Retinal pigment epithelial cell (primary cell): ENCODE measurements around the gene SRGAP3.

Experiments
- DNase-seq: peaks from one replicate; pipeline ENCODE4 v3.0.0-alpha.2; 2010; ENCODE audit warnings: low read depth
- H3K4me3 ChIP-seq: 2 replicates; pipeline ENCODE4 v1.5.1; 2011; ENCODE audit warnings: mild to moderate bottlenecking, low read length, control low read depth, moderate library complexity
- TF ChIP-seq, protein P1 (sequence below): conservative IDR thresholded peaks from 2 replicates; pipeline ENCODE4 v1.5.1; 2011; ENCODE audit warnings: low read depth, low read length, control low read depth, inconsistent platforms

SRGAP3 gene

DNA sequence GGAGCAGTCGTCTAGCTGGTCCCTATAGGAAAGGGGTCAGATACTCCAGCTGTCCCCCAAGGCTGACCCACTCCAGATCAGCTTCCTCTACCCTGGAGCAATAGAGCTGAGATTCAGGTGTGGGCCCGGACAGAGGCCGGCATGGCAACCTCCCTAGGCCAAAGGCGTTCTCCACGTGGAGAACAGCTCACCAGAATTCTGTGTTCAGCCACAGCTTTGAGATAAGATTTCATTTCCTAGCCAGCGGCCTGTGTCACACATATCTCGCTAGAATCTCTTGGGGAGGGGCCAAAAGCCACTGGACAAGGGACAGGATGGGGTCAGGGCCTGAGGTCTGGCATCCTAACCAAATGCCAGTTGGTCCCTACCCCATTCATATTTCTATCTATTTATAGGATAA lies 20.1 kb downstream of the SRGAP3 start:
- TF ChIP-seq, protein P1, sequence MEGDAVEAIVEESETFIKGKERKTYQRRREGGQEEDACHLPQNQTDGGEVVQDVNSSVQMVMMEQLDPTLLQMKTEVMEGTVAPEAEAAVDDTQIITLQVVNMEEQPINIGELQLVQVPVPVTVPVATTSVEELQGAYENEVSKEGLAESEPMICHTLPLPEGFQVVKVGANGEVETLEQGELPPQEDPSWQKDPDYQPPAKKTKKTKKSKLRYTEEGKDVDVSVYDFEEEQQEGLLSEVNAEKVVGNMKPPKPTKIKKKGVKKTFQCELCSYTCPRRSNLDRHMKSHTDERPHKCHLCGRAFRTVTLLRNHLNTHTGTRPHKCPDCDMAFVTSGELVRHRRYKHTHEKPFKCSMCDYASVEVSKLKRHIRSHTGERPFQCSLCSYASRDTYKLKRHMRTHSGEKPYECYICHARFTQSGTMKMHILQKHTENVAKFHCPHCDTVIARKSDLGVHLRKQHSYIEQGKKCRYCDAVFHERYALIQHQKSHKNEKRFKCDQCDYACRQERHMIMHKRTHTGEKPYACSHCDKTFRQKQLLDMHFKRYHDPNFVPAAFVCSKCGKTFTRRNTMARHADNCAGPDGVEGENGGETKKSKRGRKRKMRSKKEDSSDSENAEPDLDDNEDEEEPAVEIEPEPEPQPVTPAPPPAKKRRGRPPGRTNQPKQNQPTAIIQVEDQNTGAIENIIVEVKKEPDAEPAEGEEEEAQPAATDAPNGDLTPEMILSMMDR = no peak

DNA sequence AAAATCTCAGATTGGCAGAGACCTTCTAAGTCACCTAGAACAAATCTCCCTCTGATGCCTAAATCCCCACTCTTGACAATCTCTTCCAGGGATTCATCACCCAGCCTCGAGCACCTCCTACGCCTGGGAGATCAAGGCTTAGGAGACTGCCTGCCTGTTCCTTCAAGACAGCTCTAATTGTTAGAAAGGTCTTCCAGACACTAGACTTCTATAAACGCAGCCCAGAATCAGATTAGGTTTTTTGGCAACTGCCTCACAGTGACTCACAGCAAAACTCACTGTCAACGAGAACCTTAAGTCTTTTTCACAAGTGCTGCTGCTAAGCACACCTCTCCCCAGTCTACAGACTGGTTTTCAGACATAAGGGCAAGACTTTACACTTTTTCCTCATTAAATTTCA lies 23.1 kb downstream of the SRGAP3 start:
- no peak overlapping the region for H3K4me3 ChIP-seq
- DNase-seq = peak; percentile 69
- TF ChIP-seq, protein P1 = no peak

More for the DNA sequence above, 20.1 kb downstream of the SRGAP3 start:
- DNase-seq = no peak
- H3K4me3 ChIP-seq = no peak overlapping the region

DNA sequence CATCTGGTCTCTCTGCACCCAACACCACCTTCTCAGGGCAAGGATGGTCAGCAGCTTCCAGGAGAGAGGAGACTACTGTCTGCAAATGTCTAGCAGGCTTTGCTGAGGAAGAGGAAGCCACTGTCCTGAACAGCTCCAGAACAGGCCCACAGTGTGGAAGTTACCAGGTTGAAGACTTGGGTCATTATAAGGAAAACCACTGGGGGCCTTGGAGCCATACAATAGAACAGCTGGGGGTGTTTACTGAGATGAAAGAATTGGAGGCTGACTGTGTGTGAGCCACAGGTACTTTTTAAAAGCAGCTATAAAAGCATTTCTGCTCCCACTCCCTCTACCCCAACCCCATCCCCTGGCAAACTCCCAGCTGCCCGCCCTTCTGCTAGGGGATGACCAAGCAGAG lies 24.2 kb downstream of the SRGAP3 start:
- no peak overlapping the region for H3K4me3 ChIP-seq
- TF ChIP-seq, protein P1 = no peak
- DNase-seq = no peak

DNA sequence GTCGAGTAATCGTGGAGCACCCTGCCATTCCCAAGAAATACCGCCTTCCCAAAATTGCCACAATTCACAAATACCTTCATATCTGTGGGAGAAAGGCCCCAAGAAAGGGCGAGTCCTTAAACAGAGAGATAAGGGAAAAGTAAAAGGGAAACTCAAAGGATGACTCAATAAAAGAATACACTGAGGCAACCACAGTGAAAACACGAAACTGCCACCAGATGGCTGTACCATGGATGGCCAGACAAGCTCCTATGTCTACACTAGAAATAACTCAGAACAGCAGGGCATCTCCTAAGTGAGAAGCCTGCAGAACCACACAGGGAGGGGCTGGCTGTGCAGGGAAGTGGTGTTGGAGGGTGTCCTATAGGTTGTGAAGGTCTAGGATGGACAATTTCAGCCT lies 25.0 kb downstream of the SRGAP3 start:
- TF ChIP-seq, protein P1 = no peak
- DNase-seq = no peak
- H3K4me3 ChIP-seq = no peak overlapping the region

DNA sequence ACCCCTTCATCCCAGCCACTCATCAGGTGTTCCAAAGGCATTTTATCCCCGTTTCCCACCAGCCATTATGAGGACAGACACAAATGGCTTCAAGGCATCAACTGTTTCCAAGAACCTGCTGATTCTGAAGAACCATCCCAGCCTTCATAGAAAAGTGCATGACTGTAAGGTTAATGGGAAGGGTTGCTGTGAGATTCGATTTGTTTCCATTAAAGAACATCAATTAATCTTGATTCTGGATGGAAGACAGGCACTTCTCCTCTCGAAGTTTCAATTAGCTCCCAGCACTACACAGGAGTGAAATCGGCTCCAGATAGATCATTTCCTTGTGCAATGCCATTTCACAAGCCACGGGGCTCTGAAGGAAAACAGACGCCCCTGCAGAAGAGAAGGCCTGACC lies 25.8 kb downstream of the SRGAP3 start:
- no peak overlapping the region for H3K4me3 ChIP-seq
- TF ChIP-seq, protein P1 = no peak
- DNase-seq = no peak

DNA sequence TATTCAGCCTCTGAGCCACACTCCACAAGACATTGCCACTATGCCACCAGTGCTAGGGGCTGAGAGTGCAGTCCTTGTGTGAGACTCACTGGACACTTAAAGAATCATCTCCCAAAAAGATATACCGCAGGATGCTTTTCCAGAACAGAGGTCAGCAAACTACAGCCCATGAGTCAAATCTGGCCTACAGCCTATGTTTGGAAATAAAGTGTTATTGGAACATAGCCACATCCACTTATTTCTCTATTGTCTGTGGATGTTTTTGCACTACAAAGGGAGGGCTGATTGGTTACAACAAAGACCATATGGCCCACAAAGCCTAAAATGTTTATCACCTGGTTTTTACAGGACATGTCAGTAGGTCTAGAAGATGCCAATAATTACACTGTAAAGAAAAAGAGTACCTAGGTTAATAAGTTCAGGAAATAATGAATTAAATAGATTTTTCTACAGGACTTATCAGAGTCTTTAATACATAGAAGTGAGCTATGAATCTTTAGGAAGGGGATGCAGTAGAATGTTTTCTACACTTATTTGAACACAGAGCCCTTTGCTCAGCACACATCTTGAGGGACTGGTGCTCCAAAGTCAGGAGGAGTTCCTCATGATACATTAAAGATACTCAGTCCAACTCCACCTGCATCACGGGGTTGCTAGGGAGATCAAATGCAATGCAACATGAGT lies 26.3 kb downstream of the SRGAP3 start:
- H3K4me3 ChIP-seq = no peak overlapping the region
- no peak for DNase-seq
- TF ChIP-seq, protein P1 = no peak

DNA sequence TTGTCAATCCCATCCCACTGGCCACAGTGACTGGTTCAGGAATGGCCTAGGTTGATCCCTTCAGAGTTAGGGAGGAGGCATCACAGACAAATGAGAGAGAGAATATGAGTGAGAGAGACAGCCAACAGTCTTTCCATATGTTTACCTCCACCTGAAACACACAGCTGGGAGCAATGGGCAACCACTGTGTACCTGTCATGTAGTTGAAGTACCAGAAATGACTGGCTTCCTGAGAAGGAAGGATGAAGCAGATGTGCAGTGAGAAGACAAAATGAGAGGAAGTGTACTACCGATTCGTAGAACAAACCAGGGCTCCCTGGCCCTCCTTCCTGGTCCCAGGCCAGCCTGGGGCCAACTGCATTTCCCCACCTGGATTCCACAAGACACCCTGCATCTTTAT lies 27.4 kb downstream of the SRGAP3 start:
- no peak for DNase-seq
- TF ChIP-seq, protein P1 = no peak
- H3K4me3 ChIP-seq = no peak overlapping the region
